Left renal cortex interstitium (tissue), 4 donors: ENCODE data around the gene CMIP. TPM values are rescaled to one million over a fixed set of nuclear protein-coding genes. Genes with fewer than 3 reads are reported as not detected.

Experiments used
- DNase-seq, 4 donors: peaks; one replicate each; pipeline ENCODE4 v3.0.0-alpha.2; 2013; ENCODE audit warnings: low read depth in 4 of 4, low spot score in 2 of 4, missing footprints in 1 of 4
- polyA plus RNA-seq, 4 donors: library from polyadenylated mRNA; unstranded; fragments of 120-200 nt; gene quantifications; one replicate each; pipeline ENCODE4 v1.2.1, GENCODE V29; 2013; ENCODE audit not compliant: insufficient read length in 4 of 4

Gene CMIP
- polyA plus RNA-seq, 4 donors: 39.5 to 53.2 (median 42.3) TPM

DNA sequence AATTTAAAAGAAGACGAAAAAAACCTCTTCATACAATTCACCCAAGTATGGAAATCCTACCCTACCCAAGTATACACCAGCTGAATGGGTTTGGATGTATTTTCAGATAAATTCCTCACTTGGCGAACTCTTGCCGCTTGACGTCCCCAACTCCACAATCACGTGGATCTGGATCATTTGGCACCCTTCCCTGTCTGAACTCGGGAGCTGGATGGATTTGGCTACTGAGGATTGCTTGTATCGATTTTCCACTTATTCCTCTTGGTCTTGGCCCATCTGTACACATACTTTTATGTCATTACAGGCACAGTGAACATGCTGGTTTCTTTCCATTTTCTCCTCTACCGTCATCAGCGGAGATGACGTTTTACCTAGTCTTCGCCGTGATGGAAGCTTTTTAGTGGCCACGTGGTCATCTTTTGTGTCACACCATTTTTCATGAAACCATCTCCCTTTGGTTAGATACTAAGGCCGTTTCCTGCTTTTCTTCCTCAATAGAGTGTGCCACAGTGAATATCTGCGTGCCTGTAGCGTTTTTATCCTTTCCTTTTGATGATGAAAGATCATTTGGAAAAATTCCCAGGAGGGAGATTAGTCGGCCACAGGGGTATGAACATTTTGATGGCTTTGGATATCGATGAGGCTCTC lies 47.1 kb downstream of the CMIP start:
- no peak for DNase-seq

DNA sequence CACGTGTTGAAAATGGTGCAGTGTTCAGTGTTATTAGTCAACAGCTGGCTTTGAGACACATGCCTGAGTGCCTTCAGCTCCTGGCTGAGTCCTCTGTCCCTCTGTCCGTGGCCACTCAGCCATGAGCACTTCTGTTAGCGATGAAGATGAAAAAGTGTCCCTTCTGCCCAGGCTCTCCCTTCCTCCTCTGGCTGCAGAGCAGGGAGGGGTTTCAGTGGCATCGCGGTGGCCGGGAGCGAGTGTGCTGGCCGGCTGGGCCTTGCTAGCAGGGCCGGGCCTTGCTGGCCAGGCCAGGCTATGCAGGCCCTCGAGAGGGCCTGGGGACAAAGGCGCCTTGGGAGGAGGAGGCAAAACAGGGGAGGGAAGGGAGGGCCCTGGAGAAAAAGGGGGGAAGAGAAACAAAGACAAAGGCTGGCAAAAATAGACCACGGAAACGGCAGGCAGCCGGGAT lies 47.7 kb downstream of the CMIP start:
- DNase-seq: no peak

DNA sequence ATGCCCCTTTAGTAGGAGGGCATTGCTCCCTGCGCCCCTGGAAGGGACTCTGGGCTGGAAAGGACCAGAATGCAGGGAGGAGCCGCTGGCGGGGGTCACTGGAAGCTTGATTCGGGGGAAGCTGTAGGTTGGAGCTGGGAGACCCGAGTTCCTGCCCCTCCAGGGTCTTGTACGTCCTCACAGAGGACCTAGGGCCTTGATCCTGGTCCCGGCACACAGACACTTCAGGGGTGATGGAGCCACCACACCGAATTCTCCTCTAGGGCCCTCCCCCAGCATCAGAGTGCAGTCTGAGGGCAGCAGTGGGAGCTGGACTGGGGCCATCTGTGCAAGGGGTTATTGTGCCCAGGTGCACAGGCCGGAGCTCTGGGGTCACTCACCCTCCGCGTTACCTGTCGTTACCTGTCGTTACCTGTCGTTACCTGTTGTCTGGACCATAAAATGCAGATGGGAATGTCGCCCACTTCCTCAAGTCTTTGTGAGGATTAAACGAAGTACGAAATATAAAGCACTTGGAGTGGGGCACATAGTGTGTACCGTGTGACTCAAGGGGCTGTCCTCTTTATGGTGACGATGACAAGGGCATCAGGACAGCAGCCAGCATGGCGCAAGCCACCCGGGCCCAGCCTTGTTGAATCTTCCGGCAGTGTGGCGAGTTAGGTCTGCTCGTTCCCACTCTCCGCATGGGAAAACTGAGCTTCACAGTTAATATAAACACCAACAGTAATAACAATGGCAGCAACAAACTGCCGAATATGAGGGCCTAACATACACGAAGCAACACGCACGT lies 48.6 kb downstream of the CMIP start:
- no peak for DNase-seq

DNA sequence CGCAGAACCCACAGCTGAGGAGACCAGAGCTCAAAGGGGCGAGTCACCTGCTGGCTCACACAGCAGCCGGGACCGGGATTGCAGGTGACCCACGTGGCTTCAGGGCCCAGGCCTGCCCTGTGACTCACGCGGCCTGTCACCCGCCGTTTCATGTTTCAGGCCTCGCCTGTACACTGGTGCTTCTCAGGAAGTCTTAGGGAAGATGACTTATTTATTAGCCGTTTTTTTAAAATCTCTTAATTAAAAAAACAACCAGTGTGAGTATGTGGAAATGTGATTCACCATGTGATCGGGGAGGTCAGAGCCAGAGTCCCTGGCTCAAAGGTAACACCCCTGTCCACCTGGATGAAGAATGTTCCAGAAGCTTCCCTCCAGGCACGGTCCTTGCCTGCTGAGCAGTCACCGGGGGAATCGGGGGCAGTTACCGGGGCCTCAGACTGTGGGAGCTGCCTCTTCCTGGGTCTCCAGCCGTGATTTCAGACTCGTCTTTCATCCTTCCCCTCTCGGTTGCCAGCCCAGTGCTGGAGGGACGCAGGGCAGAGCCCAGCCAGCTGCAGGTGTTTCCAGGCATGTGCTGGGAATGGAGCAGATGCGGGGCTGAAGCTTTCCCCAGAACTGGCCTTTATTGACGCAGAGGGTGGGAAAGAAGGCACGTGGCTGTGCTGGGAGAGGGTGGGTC lies 49.3 kb downstream of the CMIP start:
- peak in 1 of 4 donors; percentile 49 for DNase-seq

DNA sequence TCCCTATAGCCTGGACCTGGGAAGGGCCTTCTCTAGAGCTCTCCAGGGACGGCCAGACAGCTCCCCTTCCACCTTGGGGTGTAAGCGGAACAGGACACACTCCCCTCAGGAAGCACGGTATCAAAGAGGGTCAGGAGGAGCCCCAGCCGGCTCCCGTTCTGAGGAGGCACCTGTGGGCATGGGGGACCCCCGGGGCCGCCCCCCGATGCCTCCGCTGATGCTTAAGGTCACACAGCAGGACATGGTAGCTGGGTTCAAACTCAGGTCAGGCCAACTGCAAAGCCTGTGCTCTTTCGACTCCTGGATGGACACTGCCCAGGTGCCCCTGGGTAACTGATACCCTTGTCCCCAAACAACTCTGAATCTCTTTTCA lies 49.8 kb downstream of the CMIP start:
- DNase-seq: no peak

DNA sequence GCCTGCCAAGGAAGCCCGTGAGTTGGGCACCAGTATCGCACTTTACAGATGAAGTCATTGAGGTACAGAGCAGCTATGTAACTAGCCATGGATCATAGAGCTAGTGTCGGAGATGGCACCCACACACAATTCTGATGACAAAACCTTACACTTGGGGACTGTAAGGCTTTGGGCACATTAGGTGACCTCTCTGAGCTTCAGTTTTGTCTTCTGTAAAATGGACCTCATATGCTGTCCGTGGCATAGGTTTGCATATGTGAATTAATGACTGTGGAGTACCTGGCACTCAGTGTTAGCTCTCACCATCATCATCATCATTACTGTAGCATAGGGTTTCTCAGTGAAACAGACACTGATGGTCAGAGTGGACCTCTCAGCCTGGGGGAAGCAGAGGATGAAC lies 50.3 kb downstream of the CMIP start:
- no peak for DNase-seq

DNA sequence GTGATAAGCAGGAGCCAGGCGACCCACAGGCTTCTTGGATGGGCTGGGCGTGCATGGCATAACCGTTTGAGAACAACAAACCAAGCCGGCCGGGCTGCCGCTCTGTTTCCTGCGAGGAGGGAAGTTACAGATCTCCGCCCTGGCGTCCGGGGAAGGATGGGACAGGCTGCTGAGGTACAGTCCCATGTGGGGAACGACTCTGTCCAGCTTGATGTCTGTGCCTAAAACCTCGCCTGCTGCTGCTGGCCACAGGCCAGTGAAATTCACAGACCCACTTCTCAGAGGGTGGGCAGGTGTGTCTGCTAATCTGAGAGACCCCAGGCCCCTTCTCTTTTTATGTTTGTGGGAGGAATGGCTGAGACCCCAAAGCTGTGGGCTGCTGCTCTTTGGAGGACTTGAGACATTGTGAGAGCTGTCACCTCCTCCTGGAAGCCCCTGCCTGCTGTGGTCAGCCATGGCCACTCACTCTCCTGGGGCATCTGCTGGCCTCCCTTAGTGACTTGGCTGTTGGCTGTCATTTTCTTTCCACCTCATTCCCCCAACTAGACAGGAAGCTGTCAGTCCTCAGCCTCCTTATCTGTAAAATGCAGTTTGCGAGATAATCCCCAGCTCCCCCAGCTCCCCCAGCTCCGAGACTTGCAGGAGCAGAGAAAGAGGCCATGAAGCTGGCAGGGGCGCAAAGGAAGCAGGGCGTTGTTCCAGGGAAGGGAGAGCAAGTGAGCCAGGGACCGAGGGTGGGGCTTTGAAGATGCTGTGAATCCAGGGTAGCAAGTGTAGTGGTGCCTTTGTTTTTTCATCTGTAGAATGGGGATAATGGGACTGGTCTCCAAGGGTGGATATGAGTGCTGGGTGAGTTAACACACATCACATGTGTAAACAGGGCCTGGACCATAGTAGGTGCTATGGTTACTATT lies 51.0 kb downstream of the CMIP start:
- DNase-seq: no peak

DNA sequence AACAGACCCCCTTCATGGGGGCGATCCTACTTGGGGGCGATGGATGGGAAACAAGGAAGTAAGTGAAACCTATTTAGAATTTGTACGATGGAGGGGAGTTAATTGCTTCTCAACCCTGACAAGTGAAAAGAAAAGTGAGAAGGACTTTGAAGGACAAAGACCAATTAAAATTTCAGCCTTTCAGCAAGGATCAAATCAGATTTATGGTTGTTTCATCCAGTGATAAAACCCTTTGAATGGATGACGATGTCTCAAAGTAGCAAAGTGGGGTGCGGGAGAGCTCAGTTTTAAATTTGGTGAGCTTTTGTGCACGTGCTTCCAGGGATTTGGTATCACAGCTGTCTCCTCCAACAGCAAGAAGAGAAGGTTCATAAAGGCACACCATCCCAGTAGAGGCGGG lies 51.7 kb downstream of the CMIP start:
- DNase-seq: no peak

DNA sequence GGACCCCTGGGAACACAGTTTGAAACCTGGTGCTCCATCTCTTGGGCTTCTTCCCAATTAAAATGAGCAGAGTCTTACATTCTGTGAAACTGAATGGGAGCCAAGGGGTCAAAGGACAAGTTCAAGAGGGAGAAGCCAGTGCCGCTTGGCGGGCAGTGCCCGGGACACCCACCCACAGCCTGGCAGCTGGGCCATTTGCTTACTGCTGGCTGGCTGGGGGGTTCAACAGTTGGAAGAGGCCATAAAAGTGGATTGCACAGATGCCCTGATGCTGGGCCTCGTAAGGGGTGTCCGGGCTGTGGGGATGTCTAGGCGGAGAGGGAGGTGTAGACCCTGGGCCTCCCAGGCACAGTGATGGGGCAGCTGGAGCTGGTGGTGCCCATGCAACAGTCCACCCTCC lies 52.1 kb downstream of the CMIP start:
- DNase-seq: no peak

DNA sequence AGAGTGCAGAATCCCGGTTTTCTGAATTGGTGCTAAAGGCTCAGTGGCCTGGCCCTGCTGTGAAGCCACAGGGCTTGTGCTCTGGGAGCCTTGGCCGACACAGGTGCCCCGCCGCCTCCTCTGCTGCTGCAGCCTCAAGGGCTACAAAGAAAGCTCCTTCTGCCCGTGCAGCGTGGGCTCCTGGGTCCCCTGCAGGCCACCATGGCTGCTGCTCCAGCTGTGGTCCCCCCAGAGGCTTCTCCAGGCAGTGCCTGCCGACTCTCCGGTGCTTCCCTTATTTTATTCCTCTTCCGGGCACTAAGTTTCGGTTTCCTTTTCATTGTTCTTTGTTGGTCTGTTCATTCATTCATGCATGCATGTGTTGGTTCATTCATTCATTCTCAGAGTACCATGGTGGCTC lies 53.1 kb downstream of the CMIP start:
- no peak for DNase-seq

DNA sequence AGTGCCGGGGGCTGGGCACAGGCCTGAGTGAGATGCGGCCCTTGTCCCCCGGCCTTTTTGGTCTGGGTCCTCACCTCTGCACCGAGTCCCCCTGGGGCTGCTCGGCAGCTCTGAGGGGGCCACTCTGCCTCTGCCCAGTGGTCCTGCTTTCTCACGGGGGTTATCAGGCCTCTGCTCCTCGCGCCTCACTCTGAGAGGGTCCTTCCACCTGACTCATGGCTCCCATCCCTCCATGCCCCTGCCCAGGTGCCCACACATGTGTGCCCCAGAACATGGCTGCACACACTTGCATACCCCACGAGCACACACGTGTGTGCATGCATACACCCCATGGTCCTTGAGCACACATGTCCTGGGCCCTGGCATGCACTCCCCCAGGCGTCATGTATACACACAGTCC lies 53.7 kb downstream of the CMIP start:
- no peak for DNase-seq

DNA sequence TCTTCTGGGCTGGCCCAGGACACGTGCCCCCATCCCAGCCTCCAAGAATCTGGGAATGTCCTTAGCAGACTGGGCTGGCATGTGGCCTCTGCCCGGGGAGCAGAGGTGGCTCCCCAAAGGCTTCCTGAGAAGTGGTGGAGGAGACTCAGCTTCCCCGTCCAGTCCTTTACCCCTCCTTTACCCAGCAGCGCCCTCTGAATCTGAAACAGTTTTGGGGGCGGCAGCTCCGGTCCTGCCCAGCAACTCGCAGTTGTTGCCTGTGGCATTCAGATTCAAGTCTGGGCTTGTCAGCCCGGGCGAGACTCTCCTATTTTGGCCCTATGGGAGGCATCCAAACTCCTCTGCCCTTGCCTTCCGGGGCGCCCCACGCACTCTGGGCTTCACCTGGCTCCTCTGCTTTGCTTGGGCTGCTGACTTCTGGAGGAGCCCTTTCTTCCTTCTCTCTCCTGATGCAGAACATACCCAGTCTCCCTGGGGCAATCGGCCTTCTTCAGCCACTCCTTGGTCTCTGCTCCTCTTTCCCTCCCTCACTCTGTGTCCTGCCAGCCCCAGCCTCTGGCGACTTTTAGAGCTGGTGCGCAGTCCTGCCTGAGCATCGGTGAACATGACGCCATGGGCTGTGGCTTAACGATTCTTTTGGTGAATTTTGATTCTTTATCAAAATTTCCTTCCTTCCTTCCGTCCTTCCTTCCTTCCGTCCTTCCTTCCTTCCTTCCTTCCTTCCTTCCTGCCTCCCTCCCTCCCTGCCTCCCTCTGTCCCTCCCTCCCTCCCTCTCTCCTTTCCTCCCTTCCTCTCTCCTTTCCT lies 55.2 kb downstream of the CMIP start:
- DNase-seq: no peak

DNA sequence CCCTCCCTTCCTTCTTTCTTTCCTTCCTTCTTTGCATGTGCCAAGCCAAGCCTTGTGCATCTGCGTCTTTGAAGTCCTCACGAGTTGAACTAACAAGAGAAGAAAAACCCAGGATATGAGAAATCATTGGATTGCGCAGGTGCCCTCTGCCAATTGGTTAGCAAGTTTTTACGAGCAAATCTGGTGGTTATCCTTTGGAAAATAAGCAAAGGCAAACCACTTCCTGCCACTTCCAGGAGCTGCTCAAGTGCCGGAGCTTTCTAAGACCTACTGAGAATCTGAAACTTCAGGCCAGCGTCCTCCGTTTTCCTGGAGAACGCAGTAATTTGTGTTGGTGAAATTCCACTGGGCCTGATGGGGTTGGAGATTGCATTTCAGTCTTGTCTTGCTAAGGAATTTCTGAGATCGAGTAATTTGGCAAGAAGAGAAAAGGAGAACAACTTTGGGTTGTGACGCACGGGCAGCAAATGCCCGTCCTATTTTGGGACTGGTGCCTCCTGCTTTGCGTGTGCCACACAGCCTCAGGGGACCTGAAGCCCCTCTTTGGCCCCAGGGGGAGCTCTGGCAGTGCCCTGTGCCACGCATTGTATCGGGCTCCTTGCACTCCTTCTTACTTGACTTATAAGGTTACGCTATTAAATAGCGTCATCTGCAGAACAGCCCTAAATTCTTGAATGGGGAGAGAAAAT lies 56.4 kb downstream of the CMIP start:
- no peak for DNase-seq

DNA sequence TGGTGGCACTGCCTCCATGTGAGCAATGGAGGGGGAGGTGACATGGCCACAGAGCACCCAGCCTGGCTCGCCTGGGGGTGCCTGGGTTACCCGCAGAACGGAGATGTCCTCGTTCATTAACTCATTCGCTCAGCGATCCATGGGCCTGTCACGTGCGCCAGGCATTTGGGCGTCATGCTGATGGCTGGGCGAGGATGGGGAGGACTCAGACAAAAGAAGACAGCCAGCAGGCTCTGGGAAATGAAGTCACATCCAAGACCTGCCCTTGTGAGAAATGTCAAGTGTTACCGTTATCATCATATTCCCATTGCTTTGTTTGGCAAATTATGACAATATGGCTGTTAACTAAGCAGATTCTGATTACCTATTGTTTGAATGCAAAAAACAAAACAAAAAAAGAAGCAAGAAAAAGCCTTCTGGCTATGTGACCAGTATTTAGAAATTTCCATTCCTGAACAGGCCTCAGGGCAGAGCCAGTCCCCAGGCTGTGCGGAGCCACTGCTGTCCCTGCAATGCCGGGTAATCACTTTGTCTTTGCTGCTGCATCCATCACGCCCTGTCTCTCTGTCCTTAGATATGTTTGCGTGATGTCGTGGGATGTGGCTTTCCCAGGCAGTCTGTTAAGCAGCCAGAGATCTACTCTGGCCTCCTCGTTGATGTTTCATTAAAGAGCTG lies 57.9 kb downstream of the CMIP start:
- DNase-seq: no peak

DNA sequence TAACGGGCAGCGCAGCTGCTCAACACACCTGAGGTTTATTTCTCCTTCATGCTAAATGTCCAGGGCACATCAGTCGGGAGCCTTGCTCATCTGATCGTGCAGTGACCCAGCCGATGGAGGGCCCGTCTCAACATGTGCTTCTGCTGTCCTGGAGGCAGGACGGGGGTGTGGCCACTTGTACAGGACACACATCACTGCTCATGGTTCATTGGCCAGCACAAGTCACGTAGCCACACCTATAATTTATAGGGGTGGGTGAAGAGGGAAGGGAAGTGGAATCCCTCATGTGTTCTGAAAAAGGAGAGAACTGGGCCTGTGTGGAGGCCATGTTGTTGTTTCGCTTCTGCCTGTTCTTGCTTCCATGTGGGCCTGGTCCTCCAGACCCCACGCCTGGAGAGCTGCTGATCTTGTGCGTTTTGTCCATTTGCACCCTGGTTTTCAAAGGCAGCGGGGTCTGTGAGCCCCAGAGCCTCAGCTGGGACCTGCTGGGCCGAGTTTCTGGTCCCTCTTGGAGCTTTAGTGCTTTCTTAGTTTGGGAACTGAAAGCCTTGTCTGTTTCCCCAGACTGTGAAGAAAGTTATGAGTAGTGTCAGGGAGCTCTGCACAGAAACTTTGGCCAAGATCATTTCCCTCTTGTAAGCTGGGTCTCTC lies 60.5 kb downstream of the CMIP start:
- DNase-seq: no peak

DNA sequence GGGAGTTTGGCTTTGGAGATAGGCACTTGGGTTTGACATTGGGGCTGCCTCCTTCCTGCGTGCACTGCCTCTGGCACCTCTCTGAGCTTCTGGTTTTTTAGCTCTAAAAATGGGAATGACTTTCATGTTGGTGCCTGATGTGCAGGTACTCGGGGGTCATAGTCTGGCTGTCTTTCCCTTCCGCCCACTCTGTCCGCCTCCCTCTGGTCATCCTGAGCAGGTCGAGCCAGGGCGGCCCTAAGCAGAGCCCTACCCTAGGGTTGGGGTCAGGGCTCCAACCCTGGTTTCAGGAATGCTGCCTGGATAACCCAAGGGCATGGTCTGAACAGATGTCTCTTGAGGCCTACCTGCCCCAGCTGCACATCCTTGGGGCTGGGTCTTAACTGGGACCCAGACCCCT lies 64.8 kb downstream of the CMIP start:
- no peak for DNase-seq

DNA sequence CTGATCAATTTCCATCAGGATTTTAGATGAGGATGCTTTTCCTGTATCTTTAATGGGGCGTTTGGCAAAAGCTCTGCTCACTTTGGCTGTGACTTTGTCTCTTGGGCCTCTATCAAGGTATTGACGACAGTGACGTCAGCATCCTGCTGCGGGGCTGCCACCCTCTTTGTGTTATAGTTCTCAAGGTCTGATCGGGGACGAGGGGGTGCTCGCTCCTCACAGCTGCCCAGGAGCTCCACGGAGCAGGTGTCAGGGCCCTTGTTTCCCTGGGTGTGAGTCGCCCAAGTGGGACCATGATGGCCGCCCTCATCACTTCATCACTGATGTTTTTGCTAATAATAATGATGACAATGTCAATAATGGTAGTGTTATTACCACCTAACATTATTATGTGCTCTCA lies 65.4 kb downstream of the CMIP start:
- DNase-seq: no peak

DNA sequence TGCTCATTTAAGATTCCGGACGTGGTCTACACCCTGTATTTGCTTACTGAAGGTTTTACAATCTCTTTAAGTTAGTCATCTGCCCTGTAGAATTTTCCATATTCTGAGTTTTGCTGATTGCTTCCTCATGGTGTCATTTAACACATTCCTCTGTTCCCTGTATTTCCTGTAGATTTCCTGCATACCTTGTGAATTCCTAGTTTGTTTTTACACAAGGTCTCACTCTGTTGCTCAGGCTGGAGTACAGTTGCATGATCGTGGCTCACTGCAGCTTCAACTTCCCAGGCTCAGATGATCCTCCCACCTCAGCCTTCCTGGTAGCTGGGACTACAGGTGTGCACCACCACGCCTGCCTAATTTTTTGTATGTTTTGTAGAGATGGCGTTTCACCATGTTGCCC lies 66.8 kb downstream of the CMIP start:
- DNase-seq: no peak
